Activated T-helper 1 cell treated with anti-CD3 and anti-CD28 coated beads, Interleukin-2, amount 50 U/mL, for 16 hours (primary cell): ENCODE data around the gene MINDY4.

ENCODE experiments used
- DNase-seq, 2 donors: peaks; one replicate each; pipeline ENCODE4 v3.0.0-alpha.2; 2020; ENCODE audit warnings: low read depth in 1 of 2, low spot score in 1 of 2

Gene MINDY4

GRCh38 chr7:30899630-30900029 lies 128.4 kb downstream of the MINDY4 start:
- no peak for DNase-seq

- DNase-seq, result no peak
Observed at GRCh38 chr7:30900053-30900452, 128.8 kb downstream of the MINDY4 start.

- no peak for DNase-seq
Observed at GRCh38 chr7:30900803-30901362, 129.7 kb downstream of the MINDY4 start.

- no peak for DNase-seq
Observed at GRCh38 chr7:30901856-30902255, 130.6 kb downstream of the MINDY4 start.

GRCh38 chr7:30902466-30902865 lies 131.2 kb downstream of the MINDY4 start:
- DNase-seq, result no peak

- no peak for DNase-seq
Observed at GRCh38 chr7:30903146-30903545, 131.9 kb downstream of the MINDY4 start.

GRCh38 chr7:30904561-30904960 lies 133.3 kb downstream of the MINDY4 start:
- DNase-seq, result no peak

- no peak for DNase-seq
Observed at GRCh38 chr7:30905078-30906012, 134.1 kb downstream of the MINDY4 start.

- DNase-seq, result no peak
Observed at GRCh38 chr7:30906014-30906413, 134.8 kb downstream of the MINDY4 start.

GRCh38 chr7:30906515-30907240 lies 135.5 kb downstream of the MINDY4 start:
- DNase-seq, result no peak

GRCh38 chr7:30907527-30908267 lies 136.5 kb downstream of the MINDY4 start:
- no peak for DNase-seq

GRCh38 chr7:30908681-30909080 lies 137.5 kb downstream of the MINDY4 start:
- DNase-seq, result no peak

- DNase-seq, result no peak
Observed at GRCh38 chr7:30909431-30909830, 138.2 kb downstream of the MINDY4 start.

GRCh38 chr7:30910411-30911073 lies 139.3 kb downstream of the MINDY4 start:
- no peak for DNase-seq

GRCh38 chr7:30911133-30911532 lies 139.9 kb downstream of the MINDY4 start:
- DNase-seq, result no peak

GRCh38 chr7:30911561-30911969 lies 140.3 kb downstream of the MINDY4 start, which contains the start of gene AQP1:
Gene AQP1, plus strand, starts transcription at chr7:30911853. Its CDS starts 57 bp downstream, at chr7:30911910.
- no peak for DNase-seq

GRCh38 chr7:30912021-30912730 lies 141.0 kb downstream of the MINDY4 start:
- no peak for DNase-seq

GRCh38 chr7:30912731-30912985 lies 141.4 kb downstream of the MINDY4 start:
- no peak for DNase-seq

- DNase-seq, result no peak
Observed at GRCh38 chr7:30912986-30913811, 142.0 kb downstream of the MINDY4 start.
